Inferior parietal cortex (tissue), 1 donor: ENCODE measurements around the gene WLS.

Experiments
- DNase-seq: peaks from one replicate; pipeline ENCODE4 v3.0.0-alpha.2; 2016; ENCODE audit errors: extremely low spot score

The WLS gene

DNA sequence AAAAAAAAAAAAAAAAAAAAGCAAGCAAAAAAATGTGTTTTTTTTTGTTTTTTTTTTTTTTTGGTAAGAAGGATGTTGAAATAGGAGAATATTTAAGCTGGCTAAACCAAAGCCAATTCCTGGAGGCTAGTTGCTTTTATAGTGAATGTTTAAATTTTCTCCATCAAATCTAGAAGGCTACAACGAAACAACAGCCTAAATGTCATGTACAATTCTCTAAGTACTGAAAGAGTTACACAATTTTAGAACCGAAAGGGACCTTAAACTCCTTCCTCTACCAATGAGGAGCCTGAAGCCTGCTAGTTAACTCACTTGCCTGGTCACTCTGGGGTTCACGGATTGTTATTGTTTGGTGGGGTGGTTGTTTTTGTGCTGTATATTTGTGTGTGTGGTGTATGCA is 3.5 kb downstream of the WLS start:
- no peak for DNase-seq

DNA sequence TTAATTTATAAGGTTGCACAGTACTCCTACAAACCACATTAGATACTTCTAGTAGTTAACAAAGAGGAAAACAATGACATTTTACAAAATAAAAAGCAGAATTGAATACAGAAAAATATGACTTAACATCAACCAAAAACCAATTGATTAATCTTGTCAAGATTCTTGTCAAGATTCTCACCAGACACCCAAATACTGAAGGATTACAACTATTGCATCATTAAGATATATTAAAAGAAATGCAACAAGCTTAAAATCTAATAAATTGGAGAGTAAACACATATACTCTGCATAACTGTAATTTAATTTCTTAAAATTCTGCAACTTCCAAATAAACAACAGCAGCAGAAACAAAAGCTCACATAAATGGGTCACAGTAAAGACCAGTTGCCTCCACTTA is 4.7 kb downstream of the WLS start:
- DNase-seq: no peak

GRCh38 chr1:68225781-68226180 is 6.5 kb downstream of the WLS start:
- DNase-seq: no peak

DNA sequence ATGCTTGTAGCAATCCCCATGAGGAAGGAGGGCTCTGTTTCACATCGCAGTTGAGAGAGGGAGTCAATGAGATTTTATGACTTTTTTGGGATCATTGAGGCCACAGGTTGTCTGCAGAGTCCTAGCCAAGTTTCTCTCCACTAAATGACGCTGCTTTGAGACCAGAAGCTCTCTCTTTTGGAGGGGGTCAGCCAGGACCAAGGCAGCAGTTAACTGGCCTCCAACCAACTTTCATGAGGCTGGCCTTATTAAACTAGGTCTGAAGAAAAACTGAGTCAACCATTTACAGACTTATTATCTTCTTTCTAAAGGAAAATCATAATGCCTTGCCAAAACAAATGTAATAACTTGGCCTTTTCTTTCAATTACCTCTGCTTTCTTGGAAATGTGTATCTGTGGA is 8.6 kb downstream of the WLS start:
- no peak for DNase-seq

GRCh38 chr1:68221980-68222373 is 10.3 kb downstream of the WLS start:
- DNase-seq: no peak

DNA sequence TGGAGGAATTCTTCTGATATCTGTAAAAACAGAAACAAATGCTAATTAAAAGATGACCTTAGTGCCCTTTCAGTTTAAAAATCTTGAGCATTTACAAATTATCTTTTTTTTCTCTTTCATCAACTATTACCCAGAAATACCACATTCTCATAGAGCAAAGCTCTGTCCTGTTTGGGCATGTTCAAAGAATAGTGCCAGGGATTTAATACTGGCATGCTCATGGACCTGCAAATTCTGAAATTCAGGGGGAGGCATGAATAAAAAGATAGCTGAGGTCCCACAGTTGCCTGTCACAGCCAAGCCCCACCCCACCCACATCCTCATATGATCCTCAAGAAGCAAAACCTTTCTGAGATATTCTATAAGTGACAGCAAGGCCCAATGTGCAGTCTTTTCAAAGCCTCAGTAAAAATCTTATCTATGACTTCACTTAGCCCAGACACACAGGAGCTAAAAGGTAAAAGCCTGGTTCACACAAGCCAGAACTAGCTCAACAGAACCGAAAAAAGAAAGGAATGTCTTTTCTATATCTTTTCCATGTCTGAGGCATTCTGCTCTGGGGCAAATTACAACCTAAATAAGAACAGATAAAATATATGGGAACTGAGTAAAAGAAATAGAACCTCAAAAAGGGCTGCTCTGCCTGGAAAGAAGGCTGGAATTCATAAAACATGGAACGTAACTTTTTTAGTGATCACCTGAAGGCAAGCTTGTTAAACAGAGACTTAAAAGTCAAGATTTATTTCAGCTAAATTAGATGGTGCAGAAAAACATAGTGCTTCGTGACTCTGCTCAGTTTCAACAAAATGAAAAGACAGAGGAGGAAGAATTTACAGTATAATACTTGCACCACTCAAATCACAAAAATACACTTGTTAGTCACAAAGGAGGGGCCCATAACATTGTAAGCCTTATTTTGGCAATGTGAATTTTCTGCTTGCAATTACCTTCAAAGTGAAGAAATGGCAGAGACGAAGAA is 11.0 kb downstream of the WLS start:
- no peak for DNase-seq

DNA sequence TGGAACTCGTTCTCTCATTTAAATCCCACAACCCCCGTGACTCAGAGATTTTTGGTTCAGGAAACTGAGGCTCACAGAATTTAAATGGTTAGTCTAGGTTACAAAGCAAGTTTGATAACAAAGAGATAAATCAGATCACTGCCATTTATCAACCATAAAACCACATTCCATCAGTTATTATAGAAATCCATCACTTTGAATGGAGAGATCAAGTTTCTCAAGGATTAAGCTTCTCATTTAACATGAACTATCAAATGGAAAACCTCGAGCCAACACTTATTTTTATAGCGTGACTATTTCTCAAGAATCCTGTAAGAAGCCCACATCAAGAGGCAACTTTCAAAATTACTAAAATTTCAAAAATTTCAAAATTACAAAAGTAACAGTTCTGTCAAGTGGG is 11.9 kb downstream of the WLS start:
- DNase-seq: no peak

DNA sequence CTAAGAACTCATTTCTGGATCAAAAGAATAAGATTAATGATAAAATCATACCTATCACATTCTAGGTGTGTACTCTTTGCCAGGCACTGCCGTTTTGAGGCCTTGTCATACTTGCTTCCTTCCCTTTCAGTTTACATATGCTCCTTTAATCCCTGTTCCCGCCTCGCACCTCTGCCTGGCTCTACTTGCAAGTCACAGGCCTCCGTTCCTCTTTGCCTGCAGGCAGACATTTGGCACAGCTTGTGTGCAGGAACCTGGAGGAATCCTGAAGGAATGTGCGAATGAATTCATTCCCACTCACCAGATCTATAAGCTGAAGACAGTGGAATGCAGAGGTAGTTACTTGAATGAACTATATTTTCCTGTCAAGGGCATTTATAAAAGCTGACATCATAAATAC is 13.8 kb downstream of the WLS start:
- DNase-seq: no peak

DNA sequence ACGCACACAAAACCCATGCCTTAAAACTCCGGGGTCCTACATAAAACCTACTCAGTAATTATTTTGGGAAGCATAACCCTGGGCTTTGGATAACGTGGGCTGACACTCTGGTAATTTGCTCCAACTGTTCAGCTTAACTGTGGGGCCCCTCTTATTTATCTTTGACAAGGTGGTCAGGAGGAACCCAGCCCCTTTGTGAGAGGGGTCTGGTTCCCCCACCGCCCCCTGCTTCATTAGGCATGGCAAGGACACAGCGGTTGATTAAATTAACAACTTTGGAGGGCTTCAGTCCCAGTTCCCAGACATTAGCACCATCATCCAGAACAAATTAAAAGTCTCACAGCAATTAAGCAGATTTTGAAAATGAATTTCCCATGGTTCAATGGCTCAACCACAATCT is 14.7 kb downstream of the WLS start:
- DNase-seq: no peak

GRCh38 chr1:68217060-68217554 is 15.2 kb downstream of the WLS start:
- no peak for DNase-seq

DNA sequence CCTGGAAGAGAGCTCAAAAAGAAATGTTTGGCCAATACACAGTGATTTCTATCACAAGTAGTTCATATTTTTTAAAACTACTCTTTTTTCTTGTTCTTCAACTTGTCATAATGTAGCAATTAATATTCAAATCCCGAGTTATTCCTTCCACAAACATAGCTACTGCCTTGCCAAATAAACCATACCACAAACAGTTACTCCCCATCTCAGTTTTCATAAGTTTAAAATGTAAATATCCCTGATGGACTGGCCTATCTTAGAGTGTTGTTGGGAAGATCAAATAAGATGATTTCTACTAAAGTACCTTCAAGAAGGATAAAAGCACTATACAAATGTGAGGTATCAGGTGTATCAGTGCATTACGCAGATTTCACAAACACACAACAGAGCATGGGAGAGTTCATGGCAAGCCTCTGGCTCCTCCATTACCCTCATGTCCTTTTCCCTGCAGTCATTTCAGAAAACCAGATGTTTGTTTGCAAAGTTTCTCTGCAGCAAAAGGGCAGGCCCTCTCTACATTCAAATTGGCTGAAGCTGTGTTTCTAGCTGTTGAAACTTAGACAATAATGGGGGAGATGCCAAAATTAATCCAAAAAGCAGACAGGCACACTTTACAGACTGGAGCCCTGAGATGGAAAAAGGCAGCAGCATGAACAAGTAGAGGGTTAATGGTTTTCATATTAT is 16.1 kb downstream of the WLS start:
- no peak for DNase-seq

GRCh38 chr1:68213843-68214242 is 18.5 kb downstream of the WLS start:
- no peak for DNase-seq

GRCh38 chr1:68211761-68212380 is 20.5 kb downstream of the WLS start:
- no peak for DNase-seq

DNA sequence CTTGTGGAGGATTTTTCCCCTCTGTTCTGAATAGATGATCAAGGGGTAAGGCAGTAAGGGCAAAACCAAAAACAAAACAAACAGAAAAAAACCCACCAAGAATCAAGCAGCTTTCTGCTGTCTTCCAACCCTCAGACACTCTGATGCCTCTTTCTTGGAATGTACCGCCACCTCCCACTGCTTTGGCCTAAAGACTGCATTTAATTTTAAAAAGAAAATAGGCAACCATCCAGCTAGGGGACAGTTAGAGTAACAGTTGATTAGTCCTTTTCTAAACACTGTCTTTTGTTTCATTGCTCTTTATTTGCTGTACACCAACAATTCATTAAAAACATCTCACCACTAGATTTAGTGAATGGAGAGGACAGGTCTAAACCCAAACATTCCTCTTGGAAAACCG is 21.5 kb downstream of the WLS start:
- DNase-seq: no peak

- no peak for DNase-seq
These were observed 22.3 kb downstream of the WLS start for GRCh38 chr1:68210027-68210426.

GRCh38 chr1:68206848-68207689 is 25.3 kb downstream of the WLS start:
- DNase-seq: no peak

DNA sequence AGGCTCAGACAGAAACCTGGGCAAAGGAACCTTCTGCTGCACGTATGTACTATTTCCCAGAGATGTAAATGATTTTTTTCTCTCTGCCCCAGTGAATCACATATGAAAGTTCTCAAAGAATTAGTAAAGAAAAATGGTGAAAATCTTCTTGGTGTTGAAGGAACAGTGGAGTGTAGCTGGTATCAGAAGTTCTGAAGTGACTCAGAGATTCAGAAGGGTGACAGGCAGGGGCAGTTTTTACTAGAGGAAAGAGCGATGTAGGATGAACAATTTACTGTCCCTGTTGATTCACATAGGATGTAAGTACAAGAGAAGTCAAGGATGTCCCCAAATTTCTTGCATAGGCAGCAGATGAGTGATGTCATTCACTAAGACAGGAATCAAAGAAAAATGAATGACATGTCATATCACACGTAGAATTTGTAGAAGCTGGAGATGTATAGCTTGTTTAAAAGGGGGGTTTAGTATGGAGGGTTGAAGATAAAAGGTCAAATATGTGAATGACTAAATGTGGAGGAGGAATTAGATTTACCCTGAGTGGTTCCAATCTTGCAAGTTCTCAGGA is 26.4 kb downstream of the WLS start:
- no peak for DNase-seq

GRCh38 chr1:68204977-68205630 is 27.2 kb downstream of the WLS start:
- no peak for DNase-seq

GRCh38 chr1:68202239-68202832 is 30.0 kb downstream of the WLS start:
- no peak for DNase-seq

DNA sequence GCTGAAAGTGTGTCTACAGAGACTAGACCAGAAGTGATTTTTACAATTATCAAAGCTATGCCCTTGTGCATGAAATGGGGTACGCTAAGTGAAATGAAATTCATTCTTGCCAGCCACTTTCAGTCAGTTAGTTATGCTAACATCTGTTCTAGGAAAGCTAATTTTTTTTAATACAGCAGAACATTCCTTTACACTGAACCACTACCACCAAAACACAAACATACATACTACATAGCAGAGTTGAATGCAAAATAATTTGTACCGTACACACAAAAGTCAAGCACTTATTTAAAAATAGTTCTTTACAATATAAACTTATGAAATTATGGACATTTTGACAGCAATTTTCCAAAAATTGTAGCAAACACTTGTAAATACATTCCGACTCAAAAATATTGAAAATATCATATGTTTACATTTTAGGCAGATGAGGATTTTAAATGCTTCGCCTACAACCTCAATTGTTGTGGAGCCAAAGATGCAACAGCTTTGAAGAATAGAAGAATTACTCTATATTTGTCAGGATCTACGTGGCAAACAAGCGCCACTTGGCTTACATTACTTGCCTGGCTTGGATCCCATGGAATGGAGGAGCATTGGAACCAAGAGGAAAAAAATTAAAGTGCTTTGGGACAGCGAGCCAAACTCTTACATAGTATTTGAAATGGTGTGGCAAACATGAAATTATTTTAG is 30.6 kb downstream of the WLS start:
- no peak for DNase-seq
